Ishikawa (cell line): ENCODE data around the gene POLN.

Experiments
- CEBPB ChIP-seq: IDR thresholded peaks from 2 replicates; pipeline ENCODE4 v1.6.1; 2012
- CREB1 ChIP-seq: IDR thresholded peaks from 2 replicates; pipeline ENCODE4 v1.6.1; 2012; ENCODE audit warnings: low read depth
- EGR1 ChIP-seq: IDR thresholded peaks from 2 replicates; pipeline ENCODE4 v1.6.1; 2012
- EP300 ChIP-seq: IDR thresholded peaks from 2 replicates; pipeline ENCODE4 v1.6.1; 2012; ENCODE audit warnings: borderline replicate concordance
- FOXM1 ChIP-seq: IDR thresholded peaks from 2 replicates; pipeline ENCODE4 v1.6.1; 2012; ENCODE audit warnings: low read depth, borderline replicate concordance
- MAX ChIP-seq: IDR thresholded peaks from 2 replicates; pipeline ENCODE4 v1.6.1; 2012
- NFIC ChIP-seq: IDR thresholded peaks from 2 replicates; pipeline ENCODE4 v1.6.1; 2012
- RAD21 ChIP-seq: IDR thresholded peaks from 2 replicates; pipeline ENCODE4 v1.6.1; 2012; ENCODE audit warnings: low read depth
- REST ChIP-seq: IDR thresholded peaks from 2 replicates; pipeline ENCODE4 v1.6.1; 2012; ENCODE audit warnings: low read depth, mild to moderate bottlenecking
- TAF1 ChIP-seq: IDR thresholded peaks from 2 replicates; pipeline ENCODE4 v1.6.1; 2012; ENCODE audit warnings: low read depth, mild to moderate bottlenecking
- TCF12 ChIP-seq: IDR thresholded peaks from 2 replicates; pipeline ENCODE4 v1.6.1; 2012; ENCODE audit warnings: low read depth
- TEAD4 ChIP-seq: IDR thresholded peaks from 2 replicates; pipeline ENCODE4 v1.6.1; 2012
- USF1 ChIP-seq: IDR thresholded peaks from 2 replicates; pipeline ENCODE4 v1.6.1; 2012
- YY1 ChIP-seq: IDR thresholded peaks from 2 replicates; pipeline ENCODE4 v1.6.1; 2012; ENCODE audit warnings: low read depth
- ZBTB7A ChIP-seq: IDR thresholded peaks from 2 replicates; pipeline ENCODE4 v1.6.1; 2012; ENCODE audit warnings: low read depth

The POLN gene

GRCh38 chr4:2082118-2082517 lies 159.8 kb downstream of the POLN start:
- TF ChIP-seq NFIC (no peak), TEAD4 (no peak)

- TF ChIP-seq EP300 = no peak
- TF ChIP-seq TAF1 = no peak
- TF ChIP-seq ZBTB7A = no peak
- no peak for TF ChIP-seq CEBPB
- TF ChIP-seq REST = no peak
Observed at GRCh38 chr4:2081540-2081939, 160.4 kb downstream of the POLN start.

- TF ChIP-seq USF1 = no peak
- no peak for TF ChIP-seq NFIC
- TF ChIP-seq MAX = no peak
- no peak for TF ChIP-seq FOXM1
- TF ChIP-seq RAD21 = no peak
- TF ChIP-seq TCF12 = no peak
- no peak for TF ChIP-seq EGR1
- no peak for TF ChIP-seq YY1
- TF ChIP-seq ZBTB7A = no peak
- TF ChIP-seq TAF1 = no peak
- TF ChIP-seq REST = no peak
- TF ChIP-seq CREB1 = no peak
- no peak for TF ChIP-seq CEBPB
- no peak for TF ChIP-seq TEAD4
Observed at GRCh38 chr4:2080429-2081300, 161.3 kb downstream of the POLN start.

- TF ChIP-seq CEBPB = no peak
- TF ChIP-seq TCF12 = no peak
- TF ChIP-seq TEAD4 = no peak
- TF ChIP-seq TAF1 = no peak
- no peak for TF ChIP-seq CREB1
- TF ChIP-seq RAD21 = no peak
- TF ChIP-seq NFIC = no peak
- TF ChIP-seq REST = no peak
- TF ChIP-seq EGR1 = no peak
- TF ChIP-seq EP300 = no peak
- TF ChIP-seq YY1 = no peak
- no peak for TF ChIP-seq ZBTB7A
- TF ChIP-seq USF1 = no peak
- TF ChIP-seq FOXM1 = no peak
- no peak for TF ChIP-seq MAX
Observed at GRCh38 chr4:2079926-2080325, 162.0 kb downstream of the POLN start.

- TF ChIP-seq REST (no peak), TAF1 (no peak), TEAD4 (no peak), CEBPB (no peak), USF1 (no peak), ZBTB7A (no peak)
Observed at GRCh38 chr4:2079006-2079405, 162.9 kb downstream of the POLN start.
